Common myeloid progenitor, CD34-positive (primary cell): ENCODE data around the gene ZNF366.

Experiments
- CTCF ChIA-PET: fragments of 350-600 bp; sonication (Branson Sonifier 250); formaldehyde crosslinking; loops from one replicate; lab custom pipeline; 2021; ENCODE audit warnings: antibody characterized with exemption; lab: Charles Lee
- POLR2A ChIA-PET: fragments of 350-600 bp; sonication (Branson Sonifier 250); formaldehyde crosslinking; loops from one replicate; lab custom pipeline; 2021; ENCODE audit warnings: antibody characterized with exemption; lab: Charles Lee
- DNase-seq, 3 donors: peaks; one replicate each; pipeline versions ENCODE4 v3.0.0 to v3.0.0-alpha.2; 2013
- H3K27ac ChIP-seq, 2 experiments: 1 replicate in 1 of 2; 2 replicates in 1 of 2; pipeline ENCODE4 v1.7.0; 2013; ENCODE audit warnings: inconsistent platforms in 2 of 2, low read length in 2 of 2, mild to moderate bottlenecking in 2 of 2, low read depth in 1 of 2, moderate library complexity in 1 of 2; ENCODE audit not compliant: severe bottlenecking in 2 of 2, insufficient read depth in 1 of 2, poor library complexity in 1 of 2
- H3K27me3 ChIP-seq, 5 experiments: replicated peaks in 2 of 5; 1 replicate in 3 of 5; 2 replicates in 2 of 5; pipeline versions ENCODE4 v1.6.1 to v1.7.0; 2013; ENCODE audit warnings: low read length in 4 of 5, mild to moderate bottlenecking in 2 of 5, moderate library complexity in 2 of 5, inconsistent platforms in 1 of 5; ENCODE audit not compliant: insufficient read depth in 5 of 5, control insufficient read depth in 4 of 5
- H3K36me3 ChIP-seq, 4 experiments: 1 replicate in 2 of 4; 2 replicates in 2 of 4; pipeline versions ENCODE4 v1.6.1 to v1.7.0; 2013; ENCODE audit warnings: low read length in 3 of 4, control low read depth in 1 of 4, mild to moderate bottlenecking in 1 of 4; ENCODE audit not compliant: control insufficient read depth in 4 of 4, insufficient read depth in 4 of 4
- H3K4me1 ChIP-seq, 4 experiments: 1 replicate in 3 of 4; 2 replicates in 1 of 4; pipeline versions ENCODE4 v1.6.1 to v1.7.1; 2013; ENCODE audit warnings: low read length in 3 of 4, mild to moderate bottlenecking in 3 of 4, control low read depth in 1 of 4, inconsistent platforms in 1 of 4, moderate library complexity in 1 of 4; ENCODE audit not compliant: control insufficient read depth in 4 of 4, insufficient read depth in 4 of 4; ENCODE audit errors: control extremely low read depth in 1 of 4
- H3K4me3 ChIP-seq, 7 experiments: 1 replicate in 4 of 7; 2 replicates in 3 of 7; pipeline versions ENCODE4 v1.5.1 to v1.7.0; 2013; ENCODE audit warnings: mild to moderate bottlenecking in 7 of 7, low read length in 6 of 7, moderate library complexity in 6 of 7, inconsistent platforms in 2 of 7, low read depth in 2 of 7, control low read depth in 1 of 7; ENCODE audit not compliant: insufficient read depth in 4 of 7, control insufficient read depth in 1 of 7; ENCODE audit errors: extremely low read depth in 1 of 7
- H3K9me3 ChIP-seq, 5 experiments: 1 replicate in 4 of 5; 2 replicates in 1 of 5; pipeline versions ENCODE4 v1.6.1 to v1.7.1; 2013; ENCODE audit warnings: low read length in 4 of 5, mild to moderate bottlenecking in 2 of 5, inconsistent platforms in 1 of 5, low read depth in 1 of 5, moderate library complexity in 1 of 5; ENCODE audit not compliant: control insufficient read depth in 4 of 5, insufficient read depth in 2 of 5; ENCODE audit errors: control extremely low read depth in 1 of 5
- WGBS: methylation state at CpG from one replicate; pipeline ENCODE4 v1.1.5; 2013; ENCODE audit not compliant: insufficient coverage; 5-methylcytosine and 5-hydroxymethylcytosine counted together

Gene ZNF366

GRCh38 chr5:72476721-72477120, 30.5 kb downstream of the ZNF366 start:
- Histone ChIP-seq H3K36me3 (no peaks in the 10 kb centered on the region), H3K27me3 (no peaks in the 10 kb centered on the region), H3K27ac (no peak overlapping the region), H3K9me3 (no peaks in the 10 kb centered on the region), H3K4me1 (peaks cover 0 to 25% (median 10%) of the 10 kb centered on the region in 4 experiments), H3K4me3 (no peak overlapping the region)
- WGBS: no CpG with 5 or more reads among the region's 3 CpGs
- no peak for DNase-seq
- POLR2A ChIA-PET: no interaction called here
- CTCF ChIA-PET: interaction anchor here (0.7 kb wide), 1 partner anchor 13 kb away, joined by 3 read pairs; no protein-coding TSS in a partner anchor

- WGBS: 100% methylated on average over 1 of the region's 2 CpGs
These were observed 30.9 kb downstream of the ZNF366 start for GRCh38 chr5:72476275-72476674.

GRCh38 chr5:72474516-72474915, 32.7 kb downstream of the ZNF366 start:
- DNase-seq: no peak
- Histone ChIP-seq H3K27ac (no peak overlapping the region), H3K4me3 (no peak overlapping the region), H3K9me3 (no peaks in the 10 kb centered on the region), H3K4me1 (peaks cover 0 to 43% (median 12%) of the 10 kb centered on the region in 4 experiments), H3K36me3 (no peaks in the 10 kb centered on the region), H3K27me3 (no peaks in the 10 kb centered on the region)
- ChIA-PET POLR2A (no interaction called here), CTCF (no interaction called here)

More at GRCh38 chr5:72476275-72476674, 30.9 kb downstream of the ZNF366 start:
- H3K36me3 ChIP-seq: no peaks in the 10 kb centered on the region
- no peak overlapping the region for H3K27ac ChIP-seq
- H3K9me3 ChIP-seq: no peaks in the 10 kb centered on the region
- peaks cover 0 to 29% (median 10%) of the 10 kb centered on the region in 4 experiments for H3K4me1 ChIP-seq
- no peak overlapping the region for H3K4me3 ChIP-seq
- no peaks in the 10 kb centered on the region for H3K27me3 ChIP-seq
- no peak for DNase-seq
- ChIA-PET POLR2A (no interaction called here), CTCF (no interaction called here)

- no peak overlapping the region for H3K4me3 ChIP-seq
- POLR2A ChIA-PET: no interaction called here
- 100% methylated on average over 1 of the region's 1 CpG for WGBS
These were observed 33.1 kb downstream of the ZNF366 start for GRCh38 chr5:72474046-72474500.

GRCh38 chr5:72472666-72473422, 34.4 kb downstream of the ZNF366 start:
- Histone ChIP-seq H3K9me3 (no peaks in the 10 kb centered on the region), H3K27ac (no peak overlapping the region), H3K27me3 (no peaks in the 10 kb centered on the region), H3K4me1 (peaks cover 2 to 59% (median 22%) of the 10 kb centered on the region in 4 experiments), H3K4me3 (peak overlapping the region in 1 of 7 experiments; percentile 8), H3K36me3 (no peaks in the 10 kb centered on the region)
- 100% methylated on average over 1 of the region's 6 CpGs for WGBS
- DNase-seq: peak; percentile 22 to 70 (median 69)
- POLR2A ChIA-PET: no interaction called here
- CTCF ChIA-PET: interaction anchor here (1.0 kb wide), 1 partner anchor 33 kb away, joined by 3 read pairs; no protein-coding TSS in a partner anchor

More at GRCh38 chr5:72474046-72474500, 33.1 kb downstream of the ZNF366 start:
- H3K36me3 ChIP-seq: no peaks in the 10 kb centered on the region
- H3K4me1 ChIP-seq: peaks cover 0 to 47% (median 14%) of the 10 kb centered on the region in 4 experiments
- no peak for DNase-seq
- H3K27ac ChIP-seq: no peak overlapping the region
- CTCF ChIA-PET: no interaction called here
- no peaks in the 10 kb centered on the region for H3K9me3 ChIP-seq
- no peaks in the 10 kb centered on the region for H3K27me3 ChIP-seq

GRCh38 chr5:72472031-72472430, 35.2 kb downstream of the ZNF366 start:
- H3K4me3 ChIP-seq: no peak overlapping the region
- POLR2A ChIA-PET: no interaction called here
- CTCF ChIA-PET: interaction anchor here (0.5 kb wide), 1 partner anchor 68 kb away, joined by 3 read pairs; no protein-coding TSS in a partner anchor
- H3K27ac ChIP-seq: no peak overlapping the region
- WGBS: no CpG with 5 or more reads among the region's 1 CpG
- peak in 2 of 3 donors; percentile 36 to 55 for DNase-seq
- no peaks in the 10 kb centered on the region for H3K36me3 ChIP-seq
- no peaks in the 10 kb centered on the region for H3K27me3 ChIP-seq
- peaks cover 4 to 67% (median 26%) of the 10 kb centered on the region in 4 experiments for H3K4me1 ChIP-seq
- H3K9me3 ChIP-seq: no peaks in the 10 kb centered on the region

- H3K27ac ChIP-seq: no peak overlapping the region
- no peak overlapping the region for H3K4me3 ChIP-seq
- no peaks in the 10 kb centered on the region for H3K9me3 ChIP-seq
- no peaks in the 10 kb centered on the region for H3K27me3 ChIP-seq
- 100% methylated on average over 1 of the region's 2 CpGs for WGBS
- ChIA-PET CTCF (no interaction called here), POLR2A (no interaction called here)
- H3K4me1 ChIP-seq: peaks cover 4 to 79% (median 28%) of the 10 kb centered on the region in 4 experiments
- DNase-seq: no peak
- no peaks in the 10 kb centered on the region for H3K36me3 ChIP-seq
These were observed 36.4 kb downstream of the ZNF366 start for GRCh38 chr5:72470826-72471225.
